Activated CD4-positive, alpha-beta memory T cell treated with anti-CD3 and anti-CD28 coated beads, Interleukin-2, amount 10 ng/mL, durations not matched to agents 7 days and 5 days (primary cell): ENCODE measurements around the gene RPL28. TPM values are rescaled to one million over a fixed set of nuclear protein-coding genes. Genes with fewer than 3 reads are reported as not detected.
"Not testable (repeated sequence)": the region's sequence is repeated elsewhere in the genome, so short reads cannot be mapped to it uniquely, and the experiment has no call there.

Experiments used
- CTCF ChIA-PET: fragments of 350-600 bp; sonication (Branson Sonifier 250); formaldehyde crosslinking; loops from one replicate; lab custom pipeline; 2021; ENCODE audit warnings: antibody characterized with exemption, inconsistent platforms; lab: Charles Lee
- POLR2A ChIA-PET: fragments of 350-600 bp; sonication (Branson Sonifier 250); formaldehyde crosslinking; loops from one replicate; lab custom pipeline; 2021; ENCODE audit warnings: antibody characterized with exemption; lab: Charles Lee
- DNase-seq: peaks from one replicate; pipeline ENCODE4 v3.0.0-alpha.2; 2020
- H3K27ac Mint-ChIP-seq: one replicate; pipeline ENCODE4 v1.8.0; 2021; ENCODE audit warnings: mild to moderate bottlenecking, mixed read lengths
- H3K27me3 Mint-ChIP-seq: one replicate; pipeline ENCODE4 v1.8.0; 2021; ENCODE audit warnings: mixed read lengths
- H3K36me3 Mint-ChIP-seq: one replicate; pipeline ENCODE4 v1.8.0; 2021; ENCODE audit warnings: low read depth, mixed read lengths
- H3K4me1 Mint-ChIP-seq: one replicate; pipeline ENCODE4 v1.8.0; 2021; ENCODE audit warnings: mixed read lengths
- H3K4me3 Mint-ChIP-seq: one replicate; pipeline ENCODE4 v1.8.0; 2021; ENCODE audit warnings: mild to moderate bottlenecking, mixed read lengths
- H3K9me3 Mint-ChIP-seq: one replicate; pipeline ENCODE4 v1.8.0; 2021; ENCODE audit warnings: mixed read lengths
- total RNA-seq, 2 experiments: library from RNA; stranded (reverse); gene quantifications; one replicate each; pipeline ENCODE4 v1.2.3, GENCODE V29; 2021

The RPL28 gene
- total RNA-seq, 2 experiments from 2014 or later, result 3,004 to 3,026 TPM

DNA sequence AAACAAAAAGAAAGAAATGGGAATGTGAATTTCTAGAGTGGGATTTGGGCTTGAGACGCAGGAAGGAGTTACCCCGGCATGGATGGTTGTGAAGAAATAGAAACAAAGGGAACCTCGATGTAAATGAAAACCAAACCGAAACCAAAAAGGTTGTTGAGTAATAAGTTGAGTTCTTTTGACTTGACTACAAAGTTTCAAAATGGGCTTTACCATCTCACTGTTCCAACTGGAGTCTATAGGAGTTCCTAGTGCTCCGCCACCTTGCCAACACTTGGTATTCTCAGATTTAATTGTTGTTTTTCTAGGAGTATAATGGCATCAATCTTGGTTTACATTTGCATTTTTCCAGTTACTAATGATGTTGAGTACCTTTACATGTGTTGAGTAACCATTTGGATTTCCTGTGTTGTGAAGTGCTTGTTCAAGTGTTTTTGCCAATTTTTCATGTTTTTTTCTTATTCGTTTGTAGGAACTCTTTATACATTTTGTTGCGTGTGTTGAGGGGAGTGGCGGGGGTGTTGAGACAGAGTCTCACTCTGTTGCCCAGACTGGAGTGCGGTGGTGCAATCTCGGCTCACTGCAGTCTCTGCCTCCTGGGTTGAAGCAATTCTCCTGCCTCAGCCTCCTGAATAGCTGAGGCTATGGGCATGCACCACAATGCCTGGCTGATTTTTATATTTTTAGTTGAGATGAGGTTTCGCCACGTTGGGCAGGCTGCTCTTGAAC is 12.6 kb downstream of the RPL28 start:
- peak overlapping the region; percentile 19 for H3K4me3 Mint-ChIP-seq
- no peaks in the 10 kb centered on the region for H3K27me3 Mint-ChIP-seq
- ChIA-PET POLR2A (interaction anchor here (2.9 to 12.3 kb wide), 3 partner anchors 8 to 15 kb away, joined by 16 to 224 read pairs (median 30); partner anchors contain the start of genes RPL28, TMEM238 and UBE2S), CTCF (interaction anchor here (1.5 kb wide), 1 partner anchor 97 kb away, joined by 3 read pairs; no protein-coding TSS in a partner anchor)
- DNase-seq, result no peak
- peak overlapping the region; percentile 77 for H3K27ac Mint-ChIP-seq
- H3K36me3 Mint-ChIP-seq, result peaks cover 36% of the 10 kb centered on the region
- peaks cover 48% of the 10 kb centered on the region for H3K4me1 Mint-ChIP-seq
- no peaks in the 10 kb centered on the region for H3K9me3 Mint-ChIP-seq

DNA sequence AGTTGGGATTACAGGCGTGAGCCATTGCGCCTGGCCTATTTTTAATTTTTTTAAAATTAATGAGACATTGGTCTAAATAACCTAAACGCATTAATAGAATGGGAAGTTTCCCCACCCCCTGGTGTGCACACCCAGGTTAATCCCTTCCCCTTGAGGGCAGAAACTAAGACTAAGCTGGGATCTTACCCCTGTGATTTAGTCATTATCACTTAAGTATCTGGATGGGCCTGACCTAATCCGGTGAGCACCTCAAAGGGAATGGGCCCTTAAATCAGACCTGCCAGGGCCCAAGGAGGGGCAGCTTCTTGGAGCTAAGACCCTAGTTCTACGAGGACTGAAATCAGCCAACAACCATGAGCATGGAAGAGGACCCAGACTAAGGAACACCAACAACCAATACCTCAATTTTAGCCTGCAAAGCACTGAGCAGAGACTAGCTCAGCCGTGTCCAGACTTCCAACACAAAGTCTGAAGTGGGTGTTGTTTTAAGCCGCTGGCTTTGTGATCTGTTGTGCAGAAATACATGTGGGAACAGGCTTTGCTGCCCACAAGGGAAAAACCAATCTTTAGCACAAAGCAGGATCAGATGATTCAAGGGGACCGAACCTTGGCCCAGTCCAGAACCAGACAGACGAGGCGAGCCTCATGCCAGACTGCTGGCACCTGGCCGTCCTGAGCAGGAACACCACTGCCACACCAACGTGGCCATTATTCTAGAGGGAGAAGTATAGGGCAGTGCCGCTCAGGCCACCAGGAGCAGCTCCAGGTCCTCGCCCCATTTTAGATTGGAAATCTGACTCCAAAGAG is 14.8 kb downstream of the RPL28 start:
- POLR2A ChIA-PET, result interaction anchor here (1.0 to 12.3 kb wide), 3 partner anchors 10 to 145 kb away, joined by 3 to 224 read pairs (median 7); partner anchors contain the start of genes RPL28 and TMEM238
- CTCF ChIA-PET, result no interaction called here

GRCh38 chr19:55401390-55401789 is 15.7 kb downstream of the RPL28 start:
- H3K36me3 Mint-ChIP-seq, result peaks cover 61% of the 10 kb centered on the region
- DNase-seq, H3K4me3 Mint-ChIP-seq, H3K27ac Mint-ChIP-seq, H3K27me3 Mint-ChIP-seq, H3K9me3 Mint-ChIP-seq, CTCF ChIA-PET: not testable (repeated sequence)
- H3K4me1 Mint-ChIP-seq, result peaks cover 72% of the 10 kb centered on the region
- POLR2A ChIA-PET, result interaction anchor here (1.1 to 12.3 kb wide), 4 partner anchors 11 to 141 kb away, joined by 3 to 224 read pairs (median 6); partner anchors contain the start of genes RPL28 and TMEM238

More for the DNA sequence above, 14.8 kb downstream of the RPL28 start:
- H3K36me3 Mint-ChIP-seq, result peaks cover 52% of the 10 kb centered on the region
- no peaks in the 10 kb centered on the region for H3K27me3 Mint-ChIP-seq
- H3K9me3 Mint-ChIP-seq, result no peaks in the 10 kb centered on the region
- H3K4me1 Mint-ChIP-seq, result peaks cover 63% of the 10 kb centered on the region
- H3K27ac Mint-ChIP-seq, result no peak overlapping the region
- DNase-seq, result no peak
- no peak overlapping the region for H3K4me3 Mint-ChIP-seq

DNA sequence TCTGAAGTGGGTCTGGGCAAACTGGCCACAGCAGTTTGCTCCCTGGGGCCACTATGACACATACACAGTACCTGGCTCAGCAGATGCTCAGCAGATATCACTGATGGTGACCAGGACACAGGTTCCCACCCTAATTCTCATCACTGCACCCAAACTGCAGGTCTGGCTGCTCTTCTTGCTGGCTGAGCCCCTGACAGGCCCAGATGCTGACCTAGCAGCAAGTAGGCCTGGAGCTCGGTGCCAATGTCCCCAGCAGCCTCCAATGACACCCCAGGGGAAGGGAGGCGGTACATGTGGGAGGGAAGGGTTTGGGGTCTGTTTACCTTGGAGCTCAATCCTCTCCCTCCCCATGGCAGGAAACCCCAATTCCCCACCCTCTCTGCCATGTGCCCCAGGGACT is 16.8 kb downstream of the RPL28 start:
- no peak for DNase-seq
- Mint-ChIP-seq H3K9me3 (no peaks in the 10 kb centered on the region), H3K36me3 (peaks cover 67% of the 10 kb centered on the region), H3K4me3 (no peak overlapping the region), H3K4me1 (peaks cover 73% of the 10 kb centered on the region), H3K27ac (no peak overlapping the region), H3K27me3 (no peaks in the 10 kb centered on the region)
- CTCF ChIA-PET, result interaction anchor here (1.2 kb wide), 1 partner anchor 18 kb away, joined by 4 read pairs; the partner anchor contains the start of gene TMEM238
- POLR2A ChIA-PET, result interaction anchor here (0.8 to 12.3 kb wide), 5 partner anchors 12 to 149 kb away, joined by 3 to 224 read pairs (median 6); partner anchors contain the start of genes RPL28 and TMEM238

GRCh38 chr19:55405638-55406037 is 19.9 kb downstream of the RPL28 start:
- Mint-ChIP-seq H3K4me1 (peaks cover 59% of the 10 kb centered on the region), H3K4me3 (peak overlapping the region; percentile 83), H3K9me3 (peaks cover 5% of the 10 kb centered on the region), H3K36me3 (peaks cover 65% of the 10 kb centered on the region), H3K27me3 (peaks cover 1% of the 10 kb centered on the region), H3K27ac (peak overlapping the region; percentile 83)
- no peak for DNase-seq
- ChIA-PET CTCF (interaction anchor here (0.6 kb wide), 1 partner anchor 62 kb away, joined by 3 read pairs; no protein-coding TSS in a partner anchor), POLR2A (interaction anchor here (1.5 to 12.3 kb wide), 6 partner anchors 12 to 319 kb away, joined by 3 to 224 read pairs (median 39); partner anchors contain the start of genes RPL28 and TMEM238)

- H3K36me3 Mint-ChIP-seq, result peaks cover 59% of the 10 kb centered on the region
These were observed 20.5 kb downstream of the RPL28 start for GRCh38 chr19:55406091-55406825.

GRCh38 chr19:55406826-55407549 is 21.3 kb downstream of the RPL28 start:
- Mint-ChIP-seq H3K4me3 (peak overlapping the region; percentile 83), H3K27me3 (peaks cover 13% of the 10 kb centered on the region), H3K27ac (peak overlapping the region; percentile 83), H3K9me3 (peaks cover 5% of the 10 kb centered on the region), H3K4me1 (peaks cover 54% of the 10 kb centered on the region), H3K36me3 (peaks cover 55% of the 10 kb centered on the region)
- POLR2A ChIA-PET, result interaction anchor here (0.6 to 12.3 kb wide), 35 partner anchors 9 to 320 kb away, joined by 3 to 224 read pairs (median 5); partner anchors contain the start of genes HSPBP1, ISOC2, KMT5C and PPP1R12C
- CTCF ChIA-PET, result interaction anchor here (1.0 to 1.4 kb wide), 4 partner anchors 11 to 265 kb away, joined by 3 to 5 read pairs (median 4); partner anchors contain the start of gene TMEM238
- DNase-seq, result peak; percentile 36

More at GRCh38 chr19:55406091-55406825, 20.5 kb downstream of the RPL28 start:
- Mint-ChIP-seq H3K4me1 (peaks cover 57% of the 10 kb centered on the region), H3K27ac (peak overlapping the region; percentile 83), H3K9me3 (peaks cover 5% of the 10 kb centered on the region), H3K27me3 (peaks cover 6% of the 10 kb centered on the region), H3K4me3 (peak overlapping the region; percentile 83)
- POLR2A ChIA-PET, result interaction anchor here (1.0 to 12.3 kb wide), 11 partner anchors 8 to 320 kb away, joined by 3 to 224 read pairs (median 10); partner anchors contain the start of genes RPL28, TMEM238 and ZNF865
- CTCF ChIA-PET, result interaction anchor here (1.1 kb wide), 1 partner anchor 152 kb away, joined by 3 read pairs; no protein-coding TSS in a partner anchor
- DNase-seq, result no peak

DNA sequence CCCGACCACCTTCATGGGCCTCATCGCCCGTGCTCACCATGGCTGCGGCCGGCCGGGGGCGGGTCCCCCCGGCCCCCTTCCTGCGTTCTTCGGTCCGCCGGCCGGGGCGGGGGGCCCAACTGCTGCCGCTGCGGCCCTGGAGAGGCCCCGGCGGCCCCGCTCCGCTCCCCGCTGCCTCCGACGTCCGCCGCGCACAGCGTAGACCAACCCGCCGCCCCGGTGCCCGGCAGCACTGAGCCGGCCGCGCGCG is 21.7 kb downstream of the RPL28 start, which contains the start of gene UBE2S:
Gene UBE2S, minus strand, starts transcription at position 239 of the 250 bp plus-strand sequence. Its CDS starts 199 bp downstream, at position 40.
- CTCF ChIA-PET, result interaction anchor here (1.0 to 1.4 kb wide), 4 partner anchors 10 to 266 kb away, joined by 3 to 5 read pairs (median 4); partner anchors contain the start of gene TMEM238
- POLR2A ChIA-PET, result interaction anchor here (0.6 to 12.3 kb wide), 39 partner anchors 9 to 327 kb away, joined by 3 to 224 read pairs (median 4); partner anchors contain the start of genes HSPBP1, ISOC2, KMT5C and PPP1R12C
- not testable (repeated sequence) for DNase-seq, H3K9me3 Mint-ChIP-seq
- Mint-ChIP-seq H3K4me1 (peaks cover 50% of the 10 kb centered on the region), H3K27ac (peak within 1 kb of the TSS; percentile 97), H3K27me3 (peaks cover 14% of the 10 kb centered on the region), H3K36me3 (peaks cover 50% of the 10 kb centered on the region), H3K4me3 (peak within 1 kb of the TSS; percentile 83)

GRCh38 chr19:55407800-55408532 is 22.2 kb downstream of the RPL28 start:
- H3K4me3 Mint-ChIP-seq, result peak overlapping the region; percentile 83
- H3K4me1 Mint-ChIP-seq, result peaks cover 45% of the 10 kb centered on the region
- CTCF ChIA-PET, result interaction anchor here (1.0 to 1.5 kb wide), 5 partner anchors 10 to 266 kb away, joined by 3 to 5 read pairs (median 4); partner anchors contain the start of gene TMEM238

DNA sequence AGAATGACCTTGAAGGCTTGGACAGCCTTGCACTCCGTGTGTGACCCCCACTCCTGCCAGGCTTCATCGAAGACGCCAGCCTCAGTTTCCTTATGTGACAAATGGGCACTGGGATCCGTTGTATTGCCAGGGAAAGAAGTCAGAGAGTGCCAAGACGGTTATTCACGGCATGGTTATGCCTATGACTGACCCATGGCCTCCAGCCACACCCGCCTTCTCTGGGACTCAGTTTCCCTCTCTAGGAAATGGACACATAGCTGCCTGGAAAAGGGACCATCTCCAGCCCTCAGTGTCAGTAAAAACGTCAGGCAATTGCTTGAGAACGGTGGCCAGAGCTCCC is 22.8 kb downstream of the RPL28 start:
- POLR2A ChIA-PET, result interaction anchor here (0.8 to 4.9 kb wide), 8 partner anchors 9 to 155 kb away, joined by 3 to 77 read pairs (median 4); partner anchors contain the start of genes PPP6R1, RPL28 and TMEM238

More at GRCh38 chr19:55407800-55408532, 22.2 kb downstream of the RPL28 start:
- peak; percentile 99 for DNase-seq
- Mint-ChIP-seq H3K27me3 (peaks cover 14% of the 10 kb centered on the region), H3K27ac (peak overlapping the region; percentile 97), H3K9me3 (peaks cover 5% of the 10 kb centered on the region), H3K36me3 (peaks cover 45% of the 10 kb centered on the region)
- POLR2A ChIA-PET, result interaction anchor here (0.6 to 12.3 kb wide), 40 partner anchors 10 to 327 kb away, joined by 3 to 224 read pairs (median 4); partner anchors contain the start of genes HSPBP1, ISOC2, KMT5C and PPP1R12C

More for the DNA sequence above, 22.8 kb downstream of the RPL28 start:
- peaks cover 5% of the 10 kb centered on the region for H3K9me3 Mint-ChIP-seq
- peaks cover 40% of the 10 kb centered on the region for H3K36me3 Mint-ChIP-seq
- H3K27ac Mint-ChIP-seq, result peak overlapping the region; percentile 97
- H3K4me3 Mint-ChIP-seq, result peak overlapping the region; percentile 83
- CTCF ChIA-PET, result interaction anchor here (0.8 to 1.7 kb wide), 4 partner anchors 9 to 107 kb away, joined by 4 to 5 read pairs (median 4); no protein-coding TSS in a partner anchor
- H3K4me1 Mint-ChIP-seq, result peaks cover 40% of the 10 kb centered on the region
- peaks cover 14% of the 10 kb centered on the region for H3K27me3 Mint-ChIP-seq
- DNase-seq, result no peak
